ENCODE data around the gene TMEM240. TPM values are rescaled to one million over a fixed set of nuclear protein-coding genes. Genes with fewer than 3 reads are reported as not detected.

Gene TMEM240
- total and polyA plus RNA-seq, 11 donors: 1.5 to 12.4 (median 4.2) TPM; not detected in 1

- no peak for ATAC-seq
- 54 to 66% (median 63%) methylated on average over 7 of the region's 7 CpGs for WGBS, 4 donors
- H3K27ac ChIP-seq: no peak overlapping the region
These were observed 28.9 kb upstream of the TMEM240 start for GRCh38 chr1:1569341-1569740.

GRCh38 chr1:1567891-1568291 lies 27.5 kb upstream of the TMEM240 start:
- WGBS, 4 donors: 65 to 75% (median 73%) methylated on average over 10 of the region's 10 CpGs
- Histone ChIP-seq H3K27ac (no peak overlapping the region), H3K27me3 (no peaks in the 10 kb centered on the region), H3K9me3 (no peaks in the 10 kb centered on the region), H3K4me3 (no peak overlapping the region), H3K4me1 (peaks cover 0 to 78% (median 39%) of the 10 kb centered on the region in 12 donors), H3K36me3 (peaks cover 0 to 64% (median 40%) of the 10 kb centered on the region in 9 donors)
- ATAC-seq: no peak
- intact Hi-C loops (cut with DNase I): no loop called here
- no peak for TF ChIP-seq POLR2A (IDR thresholded peaks at IDR 0.05)
- no peak for TF ChIP-seq CTCF (IDR thresholded peaks at IDR 0.05)
- no peak for DNase-seq

More at GRCh38 chr1:1569341-1569740, 28.9 kb upstream of the TMEM240 start:
- H3K4me1 ChIP-seq: peaks cover 0 to 71% (median 36%) of the 10 kb centered on the region in 12 donors
- H3K9me3 ChIP-seq: no peaks in the 10 kb centered on the region
- intact Hi-C loops (cut with DNase I): no loop called here
- no peak for DNase-seq
- TF ChIP-seq CTCF (IDR thresholded peaks at IDR 0.05): no peak
- no peak for TF ChIP-seq POLR2A (IDR thresholded peaks at IDR 0.05)
- H3K36me3 ChIP-seq: peaks cover 0 to 50% (median 25%) of the 10 kb centered on the region in 9 donors
- H3K27me3 ChIP-seq: no peaks in the 10 kb centered on the region
- H3K4me3 ChIP-seq: no peak overlapping the region

- H3K4me1 ChIP-seq: peaks cover 0 to 78% (median 36%) of the 10 kb centered on the region in 12 donors
- H3K27me3 ChIP-seq: no peaks in the 10 kb centered on the region
- DNase-seq: no peak
- ATAC-seq: no peak
- intact Hi-C loops (cut with DNase I): no loop called here
- H3K9me3 ChIP-seq: no peaks in the 10 kb centered on the region
- WGBS, 4 donors: 81 to 88% (median 86%) methylated on average over 31 of the region's 31 CpGs
- H3K27ac ChIP-seq: no peak overlapping the region
- H3K36me3 ChIP-seq: peaks cover 0 to 68% (median 45%) of the 10 kb centered on the region in 9 donors
- TF ChIP-seq CTCF (IDR thresholded peaks at IDR 0.05): no peak
- TF ChIP-seq POLR2A (IDR thresholded peaks at IDR 0.05): no peak
- H3K4me3 ChIP-seq: no peak overlapping the region
These were observed 26.9 kb upstream of the TMEM240 start for GRCh38 chr1:1567152-1567875.

GRCh38 chr1:1565340-1565739 lies 24.9 kb upstream of the TMEM240 start:
- Histone ChIP-seq H3K27ac (no peak overlapping the region), H3K27me3 (no peaks in the 10 kb centered on the region), H3K4me3 (no peak overlapping the region), H3K4me1 (peaks cover 0 to 64% (median 30%) of the 10 kb centered on the region in 12 donors), H3K9me3 (no peaks in the 10 kb centered on the region), H3K36me3 (peaks cover 0 to 76% (median 52%) of the 10 kb centered on the region in 9 donors)
- intact Hi-C loops (cut with DNase I): no loop called here
- WGBS, 4 donors: 80 to 88% (median 86%) methylated on average over 10 of the region's 10 CpGs
- ATAC-seq (no peak), DNase-seq (no peak)
- no peak for TF ChIP-seq CTCF (IDR thresholded peaks at IDR 0.05)
- TF ChIP-seq POLR2A (IDR thresholded peaks at IDR 0.05): no peak
